ENCODE results near the gene MTURN.
"Not testable (repeated sequence)": the region's sequence is repeated elsewhere in the genome, so short reads cannot be mapped to it uniquely, and the experiment has no call there.

The MTURN gene

GRCh38 chr7:30180718-30181117, 45.9 kb downstream of the MTURN start:
- DNase-seq (ENCODE audit: low read depth) = no peak

GRCh38 chr7:30181211-30181610, 46.4 kb downstream of the MTURN start:
- no peak for DNase-seq (ENCODE audit: low read depth)

DNA sequence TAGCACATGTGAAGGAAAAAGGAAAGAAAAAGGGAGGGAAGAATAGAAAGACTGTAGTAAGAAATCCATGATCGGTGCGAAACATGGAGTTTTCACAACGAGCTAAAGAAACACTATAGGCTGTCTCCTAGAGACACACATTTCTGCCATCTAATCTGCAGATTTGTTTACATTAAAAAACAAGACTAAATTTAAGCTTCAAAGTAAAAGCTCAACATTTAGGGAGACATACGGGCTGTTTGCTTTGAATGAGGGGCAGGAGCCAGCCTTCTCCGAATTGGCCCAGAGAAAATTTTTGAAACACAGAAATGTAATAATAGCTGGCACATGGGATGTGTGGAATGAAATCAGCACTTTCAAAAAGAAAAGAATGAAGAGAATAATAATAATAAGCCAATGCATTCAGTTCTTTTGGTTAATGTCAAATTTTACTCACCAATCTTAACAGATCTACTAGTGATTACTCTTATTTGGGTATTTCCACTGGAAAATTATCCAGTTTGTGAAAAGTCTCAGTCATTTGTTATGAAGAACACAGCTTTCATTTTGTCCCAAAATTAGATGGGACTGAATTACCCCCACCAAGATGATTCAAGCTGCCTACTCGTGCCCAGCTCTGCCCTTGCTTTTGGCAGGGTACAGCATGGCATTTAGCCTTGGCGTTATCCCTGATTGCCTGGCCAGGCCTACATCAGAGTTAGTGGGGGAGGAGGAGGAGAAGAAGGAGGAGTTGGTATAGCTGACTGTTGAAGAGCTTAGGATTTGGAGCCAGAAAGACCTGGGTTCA, 47.1 kb downstream of the MTURN start:
- DNase-seq (ENCODE audit: low read depth) = no peak

GRCh38 chr7:30182814-30183213, 48.0 kb downstream of the MTURN start:
- DNase-seq (ENCODE audit: low read depth) = no peak

- no peak for DNase-seq (ENCODE audit: low read depth)
These were observed 49.1 kb downstream of the MTURN start for GRCh38 chr7:30183749-30184369.

DNA sequence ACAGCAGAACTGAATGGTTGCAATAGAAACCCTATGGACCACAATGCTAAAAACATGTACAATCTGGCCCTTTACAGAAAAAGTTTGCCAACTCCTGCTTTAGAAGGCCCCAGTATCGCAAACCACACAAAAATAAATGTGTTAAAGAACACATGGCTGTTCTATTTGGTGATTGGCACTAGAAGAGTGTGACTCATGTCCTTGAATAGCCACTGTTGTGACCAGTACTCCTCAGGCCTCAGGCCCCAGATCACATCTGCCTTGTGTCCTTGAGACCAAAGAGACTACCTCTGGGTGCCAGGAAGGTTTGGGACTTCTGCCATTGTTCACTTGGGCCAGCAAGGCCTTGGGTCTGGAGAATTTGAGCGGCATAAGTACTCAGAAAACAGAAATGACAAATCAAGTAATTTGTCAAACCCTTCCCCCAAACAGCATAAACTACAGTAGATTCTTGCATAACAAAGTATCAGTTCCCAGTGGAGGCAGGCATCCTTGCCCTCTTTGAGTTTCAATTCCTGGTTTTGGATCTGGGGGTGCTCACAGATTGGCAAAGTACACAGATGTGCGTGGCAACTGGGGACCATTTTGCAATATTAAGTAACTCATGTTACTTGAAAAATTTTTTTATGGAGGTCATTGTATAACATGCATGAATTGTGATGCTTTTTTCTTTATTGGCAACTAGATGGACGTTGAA, 50.2 kb downstream of the MTURN start:
- DNase-seq (ENCODE audit: low read depth) = no peak

GRCh38 chr7:30185496-30185895, 50.7 kb downstream of the MTURN start:
- DNase-seq (ENCODE audit: low read depth) = no peak

- DNase-seq (ENCODE audit: low read depth) = no peak
These were observed 51.9 kb downstream of the MTURN start for GRCh38 chr7:30186725-30187124.

DNA sequence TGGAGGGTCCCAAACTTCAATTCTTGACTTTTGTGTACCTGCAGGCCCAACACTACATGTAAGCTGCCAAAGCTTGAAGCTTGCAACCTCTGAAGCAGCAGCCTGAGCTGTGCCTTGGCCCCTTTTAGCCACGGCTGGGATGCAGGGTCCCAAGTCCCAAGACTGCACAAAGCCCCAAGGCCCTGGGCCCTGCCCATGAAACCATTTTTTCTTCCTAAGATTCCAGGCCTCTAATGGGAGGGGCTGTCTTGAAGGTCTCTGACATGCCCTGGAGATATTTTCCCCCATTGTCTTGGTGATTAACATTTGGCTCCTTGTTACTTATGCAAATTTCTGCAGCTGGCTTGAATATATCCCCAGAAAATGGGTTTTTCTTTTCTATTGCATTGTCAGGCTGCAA, 52.7 kb downstream of the MTURN start:
- DNase-seq (ENCODE audit: low read depth) = no peak

GRCh38 chr7:30188381-30188780, 53.6 kb downstream of the MTURN start:
- DNase-seq (ENCODE audit: low read depth) = not testable (repeated sequence)

DNA sequence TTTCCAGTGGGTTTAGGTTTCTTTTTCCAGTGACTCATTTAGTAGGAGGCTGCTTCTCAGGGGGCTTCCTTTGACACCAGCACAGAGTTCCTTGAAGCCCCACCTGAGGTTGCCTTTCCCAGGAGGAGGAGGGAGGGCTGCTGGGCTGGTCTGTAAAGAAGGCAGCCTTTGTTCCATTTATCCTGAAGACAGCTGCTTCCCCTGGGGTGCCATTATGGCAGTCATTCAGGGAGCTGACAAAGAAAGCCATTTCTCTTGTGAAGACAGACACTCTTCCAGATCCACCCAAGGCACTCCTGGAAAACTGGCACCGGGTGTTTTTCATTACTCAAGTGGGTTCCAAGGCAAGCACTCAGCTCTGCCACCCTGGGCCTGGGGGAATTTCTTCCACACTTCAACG, 54.0 kb downstream of the MTURN start:
- no peak for DNase-seq (ENCODE audit: low read depth)

DNA sequence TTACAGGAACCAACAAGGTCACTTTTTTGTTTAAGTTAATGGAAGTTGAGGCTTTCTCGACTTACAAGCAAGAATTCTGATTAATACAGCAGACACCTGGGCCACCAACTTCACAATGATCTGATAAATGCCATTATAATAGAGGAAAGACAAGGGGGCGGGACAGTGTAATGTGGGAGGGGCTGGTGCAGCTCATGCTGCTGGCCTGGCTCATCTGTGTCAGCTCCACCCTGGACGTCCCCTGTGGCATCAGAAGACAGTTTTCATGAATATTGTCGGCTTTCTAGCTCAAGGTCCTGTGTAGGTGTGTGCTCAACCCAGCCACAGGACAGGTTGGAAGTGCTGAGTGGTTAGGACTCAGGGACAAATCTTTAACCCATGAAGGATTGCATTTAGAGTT, 57.0 kb downstream of the MTURN start:
- DNase-seq (ENCODE audit: low read depth) = no peak

GRCh38 chr7:30193336-30193943, 58.7 kb downstream of the MTURN start:
- DNase-seq (ENCODE audit: low read depth) = no peak

- no peak for DNase-seq (ENCODE audit: low read depth)
These were observed 61.6 kb downstream of the MTURN start for GRCh38 chr7:30196408-30196807.

DNA sequence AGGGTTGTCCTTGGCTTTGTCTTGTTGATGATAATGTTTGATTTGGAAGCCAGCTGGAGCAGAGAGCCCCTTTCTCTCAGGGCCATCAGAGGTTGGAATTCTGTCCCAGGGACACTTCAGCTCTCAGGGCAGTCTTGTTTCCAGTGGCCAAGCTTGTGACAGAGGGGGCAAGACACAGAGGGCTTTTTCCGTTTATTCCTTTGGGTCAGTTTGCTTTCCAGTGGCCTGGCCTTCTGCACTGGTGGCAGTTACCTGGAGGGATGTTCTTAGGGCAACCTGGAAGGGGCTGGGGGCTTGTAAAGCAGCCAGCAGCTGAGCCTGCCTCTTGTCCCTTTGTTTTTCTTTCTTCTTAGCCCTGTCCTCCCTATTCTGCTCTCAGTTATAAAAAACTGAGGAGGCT, 62.7 kb downstream of the MTURN start:
- no peak for DNase-seq (ENCODE audit: low read depth)

GRCh38 chr7:30199271-30199670, 64.5 kb downstream of the MTURN start:
- no peak for DNase-seq (ENCODE audit: low read depth)

DNA sequence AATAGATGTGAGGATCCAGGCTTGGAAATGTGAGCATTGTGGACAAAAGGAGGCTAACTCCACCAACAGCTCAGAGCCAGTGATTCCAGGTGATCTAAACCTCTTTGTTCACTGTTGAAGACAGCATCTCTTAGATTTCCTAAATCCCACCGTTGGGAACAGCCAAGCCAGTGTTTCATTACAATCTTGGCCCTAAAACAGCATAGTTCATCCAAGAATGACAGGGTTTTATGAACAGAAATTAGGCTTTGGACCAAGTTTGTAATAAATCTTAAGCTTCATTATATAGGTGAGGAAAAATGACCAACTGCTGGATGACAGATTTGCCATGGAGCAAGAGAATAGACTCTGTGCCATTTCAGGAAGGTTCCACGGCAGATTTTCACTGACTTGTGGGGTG, 65.8 kb downstream of the MTURN start:
- DNase-seq (ENCODE audit: low read depth) = no peak

GRCh38 chr7:30201161-30201666, 66.4 kb downstream of the MTURN start:
- DNase-seq (ENCODE audit: low read depth) = no peak

- DNase-seq (ENCODE audit: low read depth) = no peak
These were observed 67.1 kb downstream of the MTURN start for GRCh38 chr7:30201921-30202320.

- no peak for DNase-seq (ENCODE audit: low read depth)
These were observed 67.9 kb downstream of the MTURN start for GRCh38 chr7:30202671-30203070.

DNA sequence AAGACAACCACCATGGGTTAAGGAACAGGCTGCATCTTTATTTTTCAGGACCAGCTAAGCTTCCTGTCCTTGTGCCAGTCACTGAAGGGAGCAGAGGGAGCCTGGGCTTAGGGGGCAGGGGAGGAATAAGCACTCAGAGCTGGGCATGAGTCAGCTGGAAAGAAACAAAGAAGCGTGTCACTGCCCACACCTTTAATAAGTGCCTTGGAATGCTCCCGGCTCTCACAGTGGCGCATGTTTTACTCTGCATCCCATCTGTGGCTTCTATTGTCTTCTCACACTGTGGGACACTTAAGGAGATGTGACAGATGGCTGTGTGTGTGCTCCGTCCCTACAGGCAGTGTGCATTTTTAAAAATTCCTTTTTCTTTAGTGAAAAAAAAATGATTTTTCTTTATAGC, 71.7 kb downstream of the MTURN start:
- no peak for DNase-seq (ENCODE audit: low read depth)

GRCh38 chr7:30206942-30207341, 72.2 kb downstream of the MTURN start:
- DNase-seq (ENCODE audit: low read depth) = no peak

DNA sequence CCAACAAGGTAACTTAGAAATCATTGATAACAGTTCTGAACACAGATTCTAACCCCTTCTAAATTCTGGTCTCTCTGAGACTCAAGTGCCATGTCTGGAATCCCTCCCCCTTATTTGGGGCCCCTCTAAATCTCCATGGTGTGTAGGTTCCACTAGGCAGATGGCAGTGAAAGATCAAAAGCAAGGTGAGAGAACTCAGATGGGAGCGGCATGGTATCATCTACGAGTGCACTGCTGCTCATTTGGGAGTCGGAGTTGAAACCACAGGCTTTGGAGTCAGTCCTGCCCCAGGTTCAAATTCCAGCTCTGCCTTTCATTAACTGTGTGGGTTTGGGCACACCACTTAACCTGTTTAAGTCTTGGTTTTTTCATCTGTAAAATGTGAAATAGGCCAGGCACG, 72.6 kb downstream of the MTURN start:
- no peak for DNase-seq (ENCODE audit: low read depth)
